HG03565 (cell line): ENCODE data around the gene CD53.
"Not testable (repeated sequence)": the region's sequence is repeated elsewhere in the genome, so short reads cannot be mapped to it uniquely, and the experiment has no call there.

Source experiments
- ATAC-seq: cut with Tn5 transposase; IDR thresholded peaks from one replicate; pipeline ENCODE4 v1.9.1; 2021; ENCODE audit warnings: mild to moderate bottlenecking, moderate library complexity; ENCODE audit not compliant: unreplicated experiment

Gene CD53

DNA sequence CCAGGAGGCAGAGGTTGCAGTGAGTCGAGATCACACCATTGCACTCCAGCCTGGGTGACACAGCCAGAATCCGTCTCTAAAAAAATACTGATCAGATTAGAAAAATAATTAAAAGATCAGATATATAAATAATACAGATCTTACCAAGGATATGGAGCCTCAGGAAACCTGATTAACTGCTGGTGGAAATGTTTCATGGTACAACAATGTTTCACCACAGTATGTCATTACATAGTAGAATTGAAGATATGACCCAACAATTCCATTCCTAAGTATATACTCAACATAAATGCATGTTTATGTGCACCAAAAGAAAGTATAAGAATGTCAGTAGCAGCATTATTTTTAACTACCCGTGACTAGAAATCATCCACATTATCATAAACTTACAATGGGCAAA, 41.7 kb downstream of the CD53 start:
- ATAC-seq = no peak

DNA sequence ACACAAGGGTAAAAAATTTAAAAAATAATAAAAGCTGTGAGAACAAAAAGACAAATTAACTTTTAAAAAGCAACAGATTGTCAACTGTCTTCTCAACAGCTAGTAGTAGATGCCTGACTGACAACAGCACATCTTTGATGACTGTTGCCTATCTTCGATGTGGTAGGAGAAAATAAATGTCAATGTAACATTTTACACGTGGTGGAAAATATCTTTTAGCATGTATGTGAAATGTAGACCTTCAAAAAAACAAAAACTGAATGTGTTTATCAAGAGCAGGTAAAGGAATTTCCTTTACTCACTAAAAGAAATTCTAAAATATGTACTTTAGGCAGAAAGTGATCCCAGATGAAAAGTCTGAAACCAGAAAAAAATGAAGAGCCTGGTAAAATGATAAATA, 42.9 kb downstream of the CD53 start:
- no peak for ATAC-seq

DNA sequence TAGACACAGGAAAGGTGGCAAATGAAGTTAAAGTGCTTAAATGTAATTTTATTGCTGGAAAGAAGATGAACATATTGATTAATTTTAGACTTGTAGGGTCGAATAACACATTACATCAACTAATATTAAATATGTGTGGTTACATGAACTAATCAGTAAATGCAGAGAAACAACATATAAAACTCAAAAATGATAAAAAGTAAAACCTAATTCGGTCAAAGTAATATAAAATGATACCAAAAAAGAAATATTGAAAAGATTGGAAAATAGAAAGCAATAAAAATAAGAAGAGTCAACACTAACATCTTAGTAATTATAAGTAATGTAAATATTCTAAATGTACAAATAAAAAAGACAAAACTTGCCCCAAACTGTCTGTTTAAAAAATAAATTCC, 43.3 kb downstream of the CD53 start:
- no peak for ATAC-seq

DNA sequence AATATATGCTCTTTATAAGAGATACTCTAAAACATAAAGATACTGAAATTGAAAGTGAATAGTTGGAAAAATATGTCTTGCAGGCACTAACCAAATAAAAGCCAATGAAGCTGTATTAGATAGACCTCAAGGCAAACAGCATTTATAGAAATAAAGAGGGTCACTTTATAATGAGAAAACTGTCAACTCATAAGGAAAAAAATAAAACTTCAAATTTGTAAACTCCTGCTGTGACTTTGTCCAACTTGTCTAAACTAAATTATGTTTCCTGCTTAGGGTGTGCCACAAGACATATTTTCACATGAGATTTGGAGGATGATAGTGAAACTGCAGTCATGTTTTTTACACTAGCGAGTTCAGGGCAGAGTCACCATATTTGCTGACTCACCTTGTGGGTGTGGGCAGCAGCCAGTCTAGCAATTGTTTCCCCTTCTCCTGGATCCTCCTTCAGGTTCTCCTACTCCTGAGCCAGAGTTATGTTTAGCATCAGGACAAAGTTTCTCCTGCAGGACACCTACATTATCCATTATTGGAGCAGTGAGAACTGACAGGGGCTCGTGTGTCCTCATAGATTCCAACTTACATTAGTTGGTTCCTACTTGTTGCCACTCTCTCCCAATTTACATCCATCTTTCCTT, 43.8 kb downstream of the CD53 start:
- no peak for ATAC-seq

DNA sequence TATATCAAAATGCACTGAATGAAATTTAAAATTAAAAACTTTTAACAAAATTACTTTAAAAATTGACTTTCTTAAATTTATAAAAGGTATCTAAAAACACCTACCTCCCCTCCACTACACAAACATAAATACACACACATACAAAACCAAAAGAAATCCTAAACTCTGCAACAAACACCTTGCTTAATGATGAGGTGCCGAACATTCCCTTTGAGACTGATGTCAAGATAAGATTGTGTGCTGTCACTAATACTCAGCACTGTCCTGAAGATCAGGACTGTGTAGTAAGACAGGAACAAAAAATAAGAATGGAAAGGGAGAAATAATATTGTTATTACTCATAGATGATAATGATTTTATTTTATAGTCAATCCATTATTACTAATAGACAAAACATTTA, 45.1 kb downstream of the CD53 start:
- no peak for ATAC-seq

DNA sequence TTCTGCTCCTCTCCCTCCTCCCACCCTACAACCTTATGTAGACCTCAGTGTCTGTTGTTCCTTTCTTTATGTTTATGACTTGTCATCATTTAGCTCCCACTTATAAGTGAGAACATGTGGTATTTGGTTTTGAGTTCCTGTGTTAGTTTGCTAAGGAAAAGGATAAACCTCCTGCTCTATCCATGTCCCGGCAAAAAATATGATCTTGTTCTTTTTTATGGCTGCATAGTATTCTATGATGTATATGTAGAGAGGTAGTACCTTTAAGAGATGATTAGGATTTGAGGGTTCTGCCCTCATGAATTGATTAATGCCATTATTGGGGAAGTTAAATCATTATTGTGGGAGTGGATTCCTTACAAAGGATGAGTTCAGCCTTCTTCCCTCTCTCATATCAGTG, 49.0 kb downstream of the CD53 start:
- no peak for ATAC-seq

DNA sequence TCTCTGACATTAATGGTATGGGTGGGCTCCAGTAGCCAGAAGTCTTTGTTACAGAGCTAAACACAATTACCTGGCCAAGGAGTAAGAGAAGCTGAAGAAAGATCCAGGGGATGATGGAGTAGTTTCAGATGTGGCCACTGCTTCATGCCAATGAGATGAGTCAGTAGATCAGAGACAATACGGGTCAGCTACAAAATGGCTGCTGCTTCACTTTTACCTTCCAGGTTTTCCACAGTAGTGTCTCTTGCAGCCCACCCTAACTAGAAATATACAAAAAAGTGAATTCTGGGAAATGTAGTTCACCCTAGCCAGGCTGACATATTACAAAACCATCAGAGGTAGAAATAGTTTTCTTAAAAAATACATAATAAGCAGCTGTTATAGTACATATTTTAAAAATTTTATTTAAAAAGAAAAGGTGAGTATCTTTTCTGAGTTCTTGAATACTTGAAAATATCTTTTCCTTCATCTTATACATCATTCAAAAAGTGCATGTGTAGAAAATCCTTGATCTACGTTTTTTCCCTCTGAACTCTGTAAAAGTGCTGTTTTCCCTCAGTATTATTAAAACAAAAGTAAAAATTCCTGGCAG, 54.6 kb downstream of the CD53 start:
- ATAC-seq = no peak

DNA sequence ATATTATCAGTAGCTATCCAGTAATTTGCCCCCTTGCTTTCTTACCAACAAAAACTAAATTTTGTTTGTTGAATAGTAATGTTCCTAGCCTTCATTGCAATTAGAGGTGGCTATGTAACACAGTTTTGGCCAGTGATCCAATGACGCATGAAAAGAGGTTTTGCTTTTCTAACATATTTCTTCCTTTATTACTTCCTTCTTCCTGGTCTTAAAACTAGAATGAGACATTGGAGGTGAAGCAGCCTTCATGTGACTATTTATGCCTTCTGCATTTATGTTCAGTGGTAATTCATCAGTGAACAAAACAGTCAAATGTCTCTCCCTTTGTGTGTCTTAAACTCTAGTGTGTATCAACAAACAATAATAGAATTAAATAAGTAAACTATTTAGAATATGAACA, 55.2 kb downstream of the CD53 start:
- ATAC-seq = no peak

DNA sequence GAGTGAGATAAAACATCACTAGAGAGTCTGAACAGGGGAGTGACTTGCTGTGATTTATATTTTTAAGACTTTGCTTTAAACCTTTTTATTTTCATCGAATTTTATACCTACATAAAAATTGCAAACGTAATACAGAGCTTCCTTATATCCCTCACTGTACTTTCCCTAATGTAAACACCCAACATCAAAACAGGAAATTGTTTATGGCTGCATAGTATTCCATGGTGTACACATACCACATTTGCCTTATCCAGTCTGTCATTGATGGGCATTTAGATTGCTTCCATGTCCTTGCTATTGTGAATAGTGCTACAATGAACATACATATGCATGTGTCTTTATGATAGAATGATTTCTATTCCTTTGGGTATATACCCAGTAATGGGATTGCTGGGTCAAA, 56.0 kb downstream of the CD53 start:
- ATAC-seq = no peak

DNA sequence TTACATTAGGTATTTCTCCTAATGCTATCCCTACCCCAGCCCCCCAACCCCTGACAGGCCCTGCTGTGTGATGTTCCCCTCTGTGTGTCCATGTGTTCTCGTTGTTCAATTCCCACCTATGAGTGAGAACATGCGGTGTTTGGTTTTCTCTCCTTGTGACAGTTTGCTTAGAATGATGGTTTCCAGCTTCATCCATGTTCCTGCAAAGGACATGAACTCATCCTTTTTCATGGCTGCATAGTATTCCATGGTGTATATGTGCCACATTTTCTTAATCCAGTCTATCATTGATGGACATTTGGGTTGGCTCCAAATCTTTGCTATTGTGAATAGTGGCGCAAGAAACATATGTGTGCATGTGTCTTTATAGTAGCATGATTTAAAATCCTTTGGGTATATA, 58.1 kb downstream of the CD53 start:
- ATAC-seq = not testable (repeated sequence)

DNA sequence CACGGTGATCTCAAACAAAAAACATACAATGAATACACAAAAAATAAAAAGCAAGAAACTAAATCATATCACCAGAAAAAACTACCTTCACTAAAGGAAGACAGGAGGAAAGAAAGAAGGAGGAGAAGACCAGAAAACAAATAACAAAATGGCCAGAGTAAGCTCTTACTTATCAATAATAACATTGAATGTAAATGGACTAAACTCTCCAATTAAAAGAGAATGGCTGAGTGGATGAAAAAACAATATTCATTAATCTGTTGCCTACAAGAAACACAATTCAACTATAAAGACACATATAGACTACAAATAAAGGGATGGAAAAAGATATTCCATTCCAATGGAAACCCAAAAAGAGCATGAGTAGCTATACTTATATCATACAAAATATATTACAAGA, 63.6 kb downstream of the CD53 start:
- no peak for ATAC-seq

DNA sequence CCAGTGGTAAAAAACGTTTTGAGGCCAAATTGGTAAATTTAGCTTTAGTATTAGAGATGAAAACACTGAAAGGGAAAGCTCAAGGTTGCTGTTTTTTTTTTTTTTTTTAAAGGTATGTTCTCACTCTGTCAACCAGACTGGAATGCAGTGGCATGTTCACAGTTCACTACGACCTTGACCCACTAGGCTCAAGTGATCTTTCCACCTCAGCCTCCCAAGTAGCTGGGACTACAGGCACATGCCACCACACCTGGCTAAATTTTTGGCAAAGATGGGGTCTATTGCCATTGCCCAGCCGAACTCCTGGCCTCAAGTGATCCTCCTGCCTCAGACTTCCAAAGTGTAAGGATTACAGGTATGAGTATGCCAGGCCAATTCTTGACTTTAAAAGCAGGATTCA, 71.9 kb downstream of the CD53 start:
- ATAC-seq = no peak

DNA sequence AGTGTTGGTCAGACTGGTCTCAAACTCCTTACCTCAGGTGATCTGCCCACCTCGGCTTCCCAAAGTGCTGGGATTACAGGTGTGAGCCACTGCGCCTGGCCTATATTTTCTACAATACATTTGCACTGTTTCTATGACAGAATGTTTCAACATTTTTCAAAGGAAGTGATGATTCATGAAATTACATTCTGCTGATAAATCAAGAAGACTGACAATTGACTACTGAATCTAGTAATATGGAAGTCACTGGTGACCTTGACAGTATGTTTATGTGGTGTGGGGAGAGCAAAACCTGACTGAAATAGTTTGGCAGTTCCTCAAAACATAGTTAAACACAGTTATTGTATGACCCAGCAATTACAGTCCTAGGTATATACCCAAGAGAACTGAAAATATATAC, 72.7 kb downstream of the CD53 start:
- ATAC-seq = no peak

DNA sequence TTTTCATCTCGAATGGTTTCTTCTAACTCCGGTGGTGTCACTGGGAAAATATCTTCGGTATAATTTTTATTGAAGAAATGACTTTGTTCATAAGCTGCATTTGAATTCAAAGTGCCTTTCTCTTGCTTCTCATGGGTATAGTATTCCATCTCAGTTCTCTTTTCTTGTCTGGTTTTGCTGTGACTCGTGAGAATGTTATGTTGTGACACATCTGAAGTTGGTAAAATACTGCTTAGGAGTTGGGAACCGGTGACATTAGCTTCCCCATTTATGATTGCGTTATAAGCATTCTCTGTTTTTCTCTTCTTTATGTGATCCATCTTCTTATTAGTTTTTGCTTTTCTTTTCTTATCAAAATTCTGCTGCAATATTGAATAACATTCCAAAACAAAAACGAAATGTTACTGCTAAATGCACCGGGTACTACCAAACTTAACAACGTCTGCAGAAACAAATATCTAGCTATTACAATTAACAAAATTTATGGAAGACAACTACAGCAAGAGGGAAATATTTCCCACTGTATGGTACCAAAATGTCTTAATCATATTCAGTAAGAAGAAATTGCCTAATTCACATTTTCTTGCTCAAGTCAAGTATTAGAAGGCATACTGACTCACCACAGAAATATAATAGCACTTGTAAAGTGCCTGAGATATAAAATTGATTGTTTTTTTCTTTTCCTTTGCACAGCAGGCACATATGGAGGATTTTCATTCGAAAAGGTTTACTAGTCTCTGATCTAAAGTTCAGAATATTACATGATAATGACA, 75.3 kb downstream of the CD53 start:
- no peak for ATAC-seq
